ENCODE results near the gene ADGRG1.

DNA sequence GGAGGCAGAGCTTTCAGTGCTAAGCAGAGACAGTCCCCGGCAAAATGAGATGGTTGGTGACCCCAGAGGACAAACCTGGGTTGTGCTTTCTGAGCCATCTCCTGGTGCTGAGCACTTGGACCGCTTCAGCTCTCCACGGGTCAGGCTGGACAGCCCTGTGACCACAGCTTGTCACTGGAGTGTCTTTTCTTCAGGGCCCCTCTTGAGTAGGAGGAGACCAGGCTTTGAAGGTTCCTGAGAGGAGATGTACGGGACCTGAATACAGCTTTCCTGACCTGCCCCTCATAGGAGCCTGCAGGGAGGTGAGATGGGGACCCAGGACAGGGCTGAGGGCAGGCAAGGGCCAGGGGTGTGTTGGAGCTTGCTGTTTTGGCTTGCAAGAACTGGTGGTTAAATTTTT lies 17.8 kb upstream of the ADGRG1 start:
- TF ChIP-seq, protein P1, sequence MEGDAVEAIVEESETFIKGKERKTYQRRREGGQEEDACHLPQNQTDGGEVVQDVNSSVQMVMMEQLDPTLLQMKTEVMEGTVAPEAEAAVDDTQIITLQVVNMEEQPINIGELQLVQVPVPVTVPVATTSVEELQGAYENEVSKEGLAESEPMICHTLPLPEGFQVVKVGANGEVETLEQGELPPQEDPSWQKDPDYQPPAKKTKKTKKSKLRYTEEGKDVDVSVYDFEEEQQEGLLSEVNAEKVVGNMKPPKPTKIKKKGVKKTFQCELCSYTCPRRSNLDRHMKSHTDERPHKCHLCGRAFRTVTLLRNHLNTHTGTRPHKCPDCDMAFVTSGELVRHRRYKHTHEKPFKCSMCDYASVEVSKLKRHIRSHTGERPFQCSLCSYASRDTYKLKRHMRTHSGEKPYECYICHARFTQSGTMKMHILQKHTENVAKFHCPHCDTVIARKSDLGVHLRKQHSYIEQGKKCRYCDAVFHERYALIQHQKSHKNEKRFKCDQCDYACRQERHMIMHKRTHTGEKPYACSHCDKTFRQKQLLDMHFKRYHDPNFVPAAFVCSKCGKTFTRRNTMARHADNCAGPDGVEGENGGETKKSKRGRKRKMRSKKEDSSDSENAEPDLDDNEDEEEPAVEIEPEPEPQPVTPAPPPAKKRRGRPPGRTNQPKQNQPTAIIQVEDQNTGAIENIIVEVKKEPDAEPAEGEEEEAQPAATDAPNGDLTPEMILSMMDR (IDR thresholded peaks at IDR 0.05): no peak
- no peak for TF ChIP-seq POLR2A (IDR thresholded peaks at IDR 0.05)
